Naive thymus-derived CD4-positive, alpha-beta T cell (primary cell): ENCODE measurements around the gene FRMD8. TPM values are rescaled to one million over a fixed set of nuclear protein-coding genes. Genes with fewer than 3 reads are reported as not detected.

Experiments used
- ATAC-seq: fragments of 150-1000 bp; cut with Tn5 transposase; 2 replicates; pipeline ENCODE4 v1.10.0; 2021; ENCODE audit warnings: mild to moderate bottlenecking, moderate library complexity
- CTCF ChIA-PET: fragments of 350-600 bp; sonication (Branson Sonifier 250); formaldehyde crosslinking; loops from one replicate; lab custom pipeline; 2021; ENCODE audit warnings: antibody characterized with exemption; lab: Charles Lee
- POLR2A ChIA-PET: fragments of 350-600 bp; sonication (Branson Sonifier 250); formaldehyde crosslinking; loops from one replicate; lab custom pipeline; 2021; ENCODE audit warnings: antibody characterized with exemption, inconsistent platforms; lab: Charles Lee
- DNase-seq, 9 donors: peaks; one replicate each; pipeline versions ENCODE4 v3.0.0 to v3.0.0-alpha.2; 2020 to 2022; ENCODE audit warnings: mixed read lengths in 1 of 9
- H3K27ac ChIP-seq: one replicate; pipeline ENCODE4 v1.7.0; 2013; ENCODE audit warnings: mild to moderate bottlenecking, low read depth, low read length, moderate library complexity
- H3K27me3 ChIP-seq, 2 donors: one replicate each; pipeline ENCODE4 v1.7.0; 2013; ENCODE audit warnings: low read length in 2 of 2, mild to moderate bottlenecking in 2 of 2, moderate library complexity in 2 of 2; ENCODE audit not compliant: control insufficient read depth in 2 of 2, insufficient read depth in 2 of 2
- H3K36me3 ChIP-seq, 3 experiments: 1 replicate in 2 of 3; 2 replicates in 1 of 3; pipeline ENCODE4 v1.7.0; 2013; ENCODE audit warnings: low read length in 3 of 3, mild to moderate bottlenecking in 3 of 3, moderate library complexity in 1 of 3; ENCODE audit not compliant: insufficient read depth in 3 of 3, control insufficient read depth in 2 of 3
- H3K4me1 ChIP-seq, 2 donors: one replicate each; pipeline ENCODE4 v1.7.0; 2013; ENCODE audit warnings: low read length in 2 of 2, mild to moderate bottlenecking in 2 of 2, moderate library complexity in 1 of 2; ENCODE audit not compliant: control insufficient read depth in 2 of 2, insufficient read depth in 2 of 2
- H3K4me3 ChIP-seq: 2 replicates; pipeline ENCODE4 v1.7.0; 2013; ENCODE audit warnings: mild to moderate bottlenecking, low read length
- H3K9me3 ChIP-seq, 3 experiments: 1 replicate in 2 of 3; 2 replicates in 1 of 3; pipeline ENCODE4 v1.7.0; 2013; ENCODE audit warnings: low read length in 3 of 3; ENCODE audit not compliant: control insufficient read depth in 2 of 3
- H3K27ac Mint-ChIP-seq, 9 donors: one replicate each; pipeline ENCODE4 v1.8.0; 2020 to 2022; ENCODE audit warnings: mixed read lengths in 9 of 9, mild to moderate bottlenecking in 8 of 9, moderate library complexity in 5 of 9, inconsistent platforms in 2 of 9
- H3K27me3 Mint-ChIP-seq, 5 donors: one replicate each; pipeline ENCODE4 v1.8.0; 2021 to 2022; ENCODE audit warnings: mixed read lengths in 5 of 5, mild to moderate bottlenecking in 1 of 5
- H3K36me3 Mint-ChIP-seq, 5 donors: one replicate each; pipeline ENCODE4 v1.8.0; 2020 to 2022; ENCODE audit warnings: mixed read lengths in 5 of 5, mild to moderate bottlenecking in 3 of 5, inconsistent platforms in 1 of 5
- H3K4me1 Mint-ChIP-seq, 7 donors: one replicate each; pipeline ENCODE4 v1.8.0; 2020 to 2022; ENCODE audit warnings: mixed read lengths in 7 of 7, mild to moderate bottlenecking in 3 of 7, inconsistent platforms in 1 of 7
- H3K4me3 Mint-ChIP-seq, 10 donors: one replicate each; pipeline ENCODE4 v1.8.0; 2020 to 2022; ENCODE audit warnings: mild to moderate bottlenecking in 10 of 10, mixed read lengths in 10 of 10, moderate library complexity in 6 of 10, inconsistent platforms in 2 of 10
- H3K9me3 Mint-ChIP-seq, 11 donors: one replicate each; pipeline ENCODE4 v1.8.0; 2020 to 2022; ENCODE audit warnings: mixed read lengths in 11 of 11, mild to moderate bottlenecking in 4 of 11, inconsistent platforms in 1 of 11, moderate library complexity in 1 of 11
- intact Hi-C, 2 donors: fragments of 100-400 bp; cut with micrococcal nuclease; formaldehyde crosslinking; loops; one replicate each; pipeline ENCODE4 v1.15.1; 2023
- polyA plus RNA-seq, 2 donors: library from polyadenylated mRNA; unstranded; fragments of 300-500 nt; fragmentation: Illumina TruSeq; gene quantifications; one replicate each; pipeline ENCODE4 v1.2.3, GENCODE V29; 2021
- total RNA-seq, 6 experiments: library from RNA in 5 of 6; stranded (reverse) in 5 of 6; gene quantifications; 1 replicate in 5 of 6; 2 replicates in 1 of 6; pipeline ENCODE4 v1.2.3 and lab custom pipeline; 2021 to 2026

FRMD8 gene
- total and polyA plus RNA-seq, 7 experiments from 2014 or later = 28.9 to 66.8 (median 44.7) TPM

DNA sequence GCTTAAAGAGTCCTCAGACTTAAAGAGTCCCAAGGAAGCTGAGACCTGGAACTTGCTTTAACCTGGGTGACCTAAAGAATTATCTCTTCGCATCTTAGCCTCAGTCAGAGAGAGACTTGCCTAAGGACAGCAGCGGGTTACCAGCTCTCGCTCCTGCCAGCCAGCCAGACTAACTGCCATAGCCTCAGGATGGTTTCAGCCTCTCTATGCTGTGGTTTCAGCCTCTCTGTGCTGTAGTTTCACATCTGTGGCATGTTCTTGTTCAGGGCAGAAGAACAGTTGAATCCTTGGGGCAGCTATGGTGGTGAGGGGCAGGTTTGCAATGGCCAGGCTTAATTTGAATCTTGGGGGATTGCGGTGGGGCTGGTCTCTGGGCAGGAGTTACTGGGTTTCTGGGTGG is 2.3 kb downstream of the FRMD8 start:
- H3K4me3 Mint-ChIP-seq = peak overlapping the region; percentile 63 to 94 (median 90)
- H3K4me3 ChIP-seq = no peak overlapping the region
- DNase-seq (no peak), ATAC-seq (no peak)
- ChIA-PET POLR2A (interaction anchor here (0.6 to 17.2 kb wide), 9 partner anchors 11 to 129 kb away, joined by 3 to 460 read pairs (median 4); partner anchors contain the start of genes MALAT1 and NEAT1), CTCF (interaction anchor here (0.9 to 2.4 kb wide), 2 partner anchors 9 to 27 kb away, joined by 3 to 16 read pairs; no protein-coding TSS in a partner anchor)
- no peaks in the 10 kb centered on the region for H3K27me3 ChIP-seq
- H3K27ac ChIP-seq = no peak overlapping the region
- peaks cover 0 to 48% (median 5%) of the 10 kb centered on the region in 3 experiments for H3K36me3 ChIP-seq
- intact Hi-C loops = no loop called here
- H3K27me3 Mint-ChIP-seq = no peaks in the 10 kb centered on the region
- H3K36me3 Mint-ChIP-seq = peaks cover 0 to 8% (median 0%) of the 10 kb centered on the region in 5 donors
- peak overlapping the region; percentile 6 to 81 (median 67) for H3K27ac Mint-ChIP-seq
- H3K4me1 ChIP-seq = peaks cover 53 to 57% of the 10 kb centered on the region in 2 donors
- H3K9me3 ChIP-seq = no peaks in the 10 kb centered on the region
- peaks cover 0 to under 1% (median 0%) of the 10 kb centered on the region in 11 donors for H3K9me3 Mint-ChIP-seq
- H3K4me1 Mint-ChIP-seq = peaks cover 46 to 68% (median 54%) of the 10 kb centered on the region in 7 donors

DNA sequence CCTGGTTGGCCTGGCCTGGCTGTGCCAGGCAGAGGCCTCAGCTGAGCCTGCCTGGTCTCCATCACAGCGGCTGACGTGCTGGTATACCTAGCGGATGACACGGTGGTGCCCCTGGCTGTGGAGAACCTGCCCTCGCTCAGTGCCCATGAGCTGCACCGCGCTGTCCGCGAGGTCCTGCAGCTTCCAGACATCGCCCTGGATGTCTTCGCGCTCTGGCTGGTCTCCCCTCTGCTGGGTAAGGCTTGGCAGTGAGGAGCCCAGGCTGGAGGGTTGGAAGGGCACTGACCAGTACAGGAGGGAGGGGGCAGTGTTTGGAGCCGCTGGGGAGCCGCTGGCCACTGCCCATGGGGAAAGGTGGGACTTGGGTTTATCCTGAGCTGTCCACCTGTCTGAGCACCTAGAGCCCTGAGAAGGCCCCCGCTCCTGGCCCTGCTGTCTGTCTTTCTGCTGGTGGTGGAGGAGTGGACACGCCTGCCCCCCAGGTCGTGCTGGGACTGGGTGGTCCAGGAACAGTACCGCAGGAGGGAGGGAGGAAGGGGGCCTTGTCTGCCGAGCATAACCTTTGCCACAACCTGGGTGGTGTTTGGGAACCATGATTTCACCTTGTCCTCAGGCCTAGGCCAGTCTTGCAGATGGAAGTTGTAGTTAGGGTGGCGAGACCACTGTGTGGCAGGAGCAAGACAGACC is 3.0 kb downstream of the FRMD8 start:
- peak overlapping the region in 8 of 10 donors; percentile 20 to 94 (median 76) for H3K4me3 Mint-ChIP-seq
- Histone ChIP-seq H3K36me3 (peaks cover 0 to 55% (median 5%) of the 10 kb centered on the region in 3 experiments), H3K27me3 (no peaks in the 10 kb centered on the region), H3K27ac (no peak overlapping the region), H3K9me3 (no peaks in the 10 kb centered on the region), H3K4me1 (peaks cover 46 to 50% of the 10 kb centered on the region in 2 donors), H3K4me3 (no peak overlapping the region)
- intact Hi-C loops = no loop called here
- DNase-seq = no peak
- peaks cover 0 to 8% (median 0%) of the 10 kb centered on the region in 5 donors for H3K36me3 Mint-ChIP-seq
- H3K4me1 Mint-ChIP-seq = peaks cover 39 to 61% (median 47%) of the 10 kb centered on the region in 7 donors
- H3K27ac Mint-ChIP-seq = peak overlapping the region in 6 of 9 donors; percentile 41 to 81 (median 66)
- H3K9me3 Mint-ChIP-seq = no peaks in the 10 kb centered on the region
- no peak for ATAC-seq
- ChIA-PET POLR2A (interaction anchor here (1.6 to 17.2 kb wide), 3 partner anchors 18 to 114 kb away, joined by 7 to 460 read pairs (median 278); partner anchors contain the start of genes MALAT1 and NEAT1), CTCF (interaction anchor here (1.0 kb wide), 1 partner anchor 13 kb away, joined by 3 read pairs; no protein-coding TSS in a partner anchor)
- H3K27me3 Mint-ChIP-seq = no peaks in the 10 kb centered on the region

DNA sequence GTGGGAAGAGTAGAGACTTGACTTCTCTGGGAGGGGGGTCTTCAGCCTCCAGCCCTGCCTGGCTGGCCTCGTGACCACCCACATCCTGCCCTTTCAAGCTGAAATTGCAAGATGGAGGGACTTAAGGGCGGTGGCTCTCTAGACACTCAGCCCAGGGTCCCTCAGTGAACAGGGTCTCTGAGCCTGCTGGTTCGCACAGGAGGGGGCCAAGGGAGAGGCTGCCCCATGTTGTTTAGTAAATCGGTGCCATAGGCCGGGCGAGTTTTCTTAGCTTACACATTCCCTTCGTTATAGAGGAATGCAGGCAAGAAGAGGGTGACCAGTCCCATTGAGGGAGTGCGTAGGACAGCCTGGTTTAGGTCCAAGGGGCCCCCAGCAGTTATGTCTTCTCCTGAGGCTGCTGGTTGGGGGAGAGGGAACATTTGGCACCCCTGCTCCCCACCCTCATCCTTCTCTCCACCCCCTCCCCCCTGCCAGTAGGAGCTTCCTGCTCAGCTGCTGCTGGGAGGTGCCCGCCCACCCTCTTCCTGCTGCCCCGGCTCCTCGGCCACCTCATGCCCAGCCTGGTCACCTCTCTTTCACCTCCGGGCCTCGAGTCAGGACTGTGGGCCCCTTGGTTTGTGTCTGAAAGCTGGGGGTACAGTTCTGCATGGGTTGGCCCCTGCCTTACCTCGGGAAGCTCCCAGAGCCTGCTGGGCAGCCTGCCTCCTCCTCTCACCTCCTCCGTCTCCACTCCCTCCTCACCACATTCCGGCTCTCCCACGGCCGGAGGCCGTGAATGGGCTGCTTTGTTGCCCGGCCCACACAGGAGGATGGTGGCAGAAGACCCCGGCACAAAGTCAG is 3.9 kb downstream of the FRMD8 start:
- H3K27ac Mint-ChIP-seq = peak overlapping the region in 4 of 9 donors; percentile 14 to 66 (median 48)
- ChIA-PET CTCF (interaction anchor here (1.0 kb wide), 1 partner anchor 14 kb away, joined by 3 read pairs; no protein-coding TSS in a partner anchor), POLR2A (interaction anchor here (0.9 to 17.2 kb wide), 4 partner anchors 8 to 113 kb away, joined by 3 to 460 read pairs (median 141); partner anchors contain the start of genes MALAT1, NEAT1 and SLC25A45)
- ATAC-seq (no peak), DNase-seq (no peak)
- no peaks in the 10 kb centered on the region for H3K9me3 Mint-ChIP-seq
- Histone ChIP-seq H3K9me3 (no peaks in the 10 kb centered on the region), H3K4me1 (peaks cover 37 to 41% of the 10 kb centered on the region in 2 donors), H3K27ac (no peak overlapping the region), H3K4me3 (no peak overlapping the region), H3K36me3 (peaks cover 0 to 61% (median 5%) of the 10 kb centered on the region in 3 experiments), H3K27me3 (no peaks in the 10 kb centered on the region)
- no peaks in the 10 kb centered on the region for H3K27me3 Mint-ChIP-seq
- H3K4me3 Mint-ChIP-seq = peak overlapping the region in 6 of 10 donors; percentile 20 to 63 (median 32)
- peaks cover 31 to 52% (median 38%) of the 10 kb centered on the region in 7 donors for H3K4me1 Mint-ChIP-seq
- intact Hi-C loops = no loop called here
- peaks cover 0 to 7% (median 0%) of the 10 kb centered on the region in 5 donors for H3K36me3 Mint-ChIP-seq

DNA sequence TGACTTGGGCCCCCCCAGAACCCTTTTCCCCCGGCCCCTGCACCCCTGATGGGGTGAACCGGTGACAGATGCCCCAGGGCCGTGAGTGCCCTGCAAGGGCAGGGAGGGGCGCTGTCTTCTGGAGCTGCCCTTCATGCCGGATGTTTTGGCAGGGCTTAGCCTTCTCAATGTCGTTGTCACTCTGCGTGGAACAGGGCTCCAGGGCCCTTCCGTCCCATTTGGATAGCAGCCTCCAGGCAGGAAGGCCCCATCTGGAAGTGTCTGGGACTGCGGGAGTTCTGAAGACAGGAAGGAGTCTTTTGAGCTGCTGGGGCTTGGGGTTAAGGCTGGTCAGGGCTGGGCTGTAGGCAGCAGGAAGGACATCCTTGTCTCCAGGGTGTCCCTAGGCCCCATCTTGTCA is 4.6 kb downstream of the FRMD8 start:
- peaks cover 32 to 36% of the 10 kb centered on the region in 2 donors for H3K4me1 ChIP-seq

DNA sequence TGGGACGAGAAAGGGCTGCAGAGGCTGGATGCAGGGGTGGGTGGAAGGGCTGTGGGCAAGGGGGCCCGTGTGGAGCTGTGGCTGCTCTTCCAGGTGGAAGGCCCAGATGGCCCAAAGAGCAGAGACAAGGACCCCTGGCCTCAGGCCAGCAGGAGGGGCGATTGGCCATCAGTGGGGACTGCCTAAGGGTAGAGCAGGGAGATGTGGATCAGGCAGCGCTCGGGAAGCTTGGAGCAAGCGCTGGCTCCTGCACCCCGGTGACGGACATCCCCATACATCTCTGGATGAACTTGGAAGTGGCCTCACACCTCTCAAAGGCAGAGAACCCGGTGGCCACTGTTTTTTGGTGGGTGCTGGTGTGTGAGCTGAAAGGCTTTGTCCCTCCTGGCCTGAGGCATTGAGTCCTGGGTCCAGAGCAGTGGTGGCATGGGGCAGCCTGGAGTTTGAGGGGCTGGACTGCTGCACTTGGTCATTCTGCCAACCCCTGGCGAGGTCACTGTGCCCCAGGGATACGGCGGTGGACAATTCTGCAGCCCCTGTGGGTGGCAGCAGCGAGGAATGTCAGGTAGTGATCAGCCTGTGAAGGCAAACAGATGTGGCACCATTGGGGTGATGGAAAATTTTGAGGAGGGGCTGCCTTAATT is 5.9 kb downstream of the FRMD8 start:
- H3K9me3 ChIP-seq = no peaks in the 10 kb centered on the region
- Mint-ChIP-seq H3K36me3 (peaks cover 0 to 9% (median 3%) of the 10 kb centered on the region in 5 donors), H3K4me1 (peaks cover 27 to 40% (median 29%) of the 10 kb centered on the region in 7 donors)

More for the DNA sequence above, 4.6 kb downstream of the FRMD8 start:
- peaks cover 31 to 46% (median 36%) of the 10 kb centered on the region in 7 donors for H3K4me1 Mint-ChIP-seq
- ATAC-seq (no peak), DNase-seq (no peak)
- intact Hi-C loops = no loop called here
- peak overlapping the region in 4 of 10 donors; percentile 12 to 26 (median 20) for H3K4me3 Mint-ChIP-seq
- Histone ChIP-seq H3K36me3 (peaks cover 0 to 68% (median 8%) of the 10 kb centered on the region in 3 experiments), H3K9me3 (no peaks in the 10 kb centered on the region), H3K27me3 (no peaks in the 10 kb centered on the region), H3K27ac (no peak overlapping the region), H3K4me3 (no peak overlapping the region)
- ChIA-PET POLR2A (interaction anchor here (0.9 to 17.2 kb wide), 4 partner anchors 9 to 113 kb away, joined by 3 to 460 read pairs (median 141); partner anchors contain the start of genes MALAT1, NEAT1 and SLC25A45), CTCF (no interaction called here)
- no peaks in the 10 kb centered on the region for H3K9me3 Mint-ChIP-seq
- H3K36me3 Mint-ChIP-seq = peaks cover 0 to 7% (median 0%) of the 10 kb centered on the region in 5 donors
- peak overlapping the region in 1 of 9 donors; percentile 29 for H3K27ac Mint-ChIP-seq
- H3K27me3 Mint-ChIP-seq = no peaks in the 10 kb centered on the region

More for the DNA sequence above, 5.9 kb downstream of the FRMD8 start:
- Histone ChIP-seq H3K27ac (no peak overlapping the region), H3K36me3 (peaks cover 0 to 76% (median 11%) of the 10 kb centered on the region in 3 experiments), H3K4me1 (peaks cover 27 to 28% of the 10 kb centered on the region in 2 donors), H3K27me3 (no peaks in the 10 kb centered on the region), H3K4me3 (no peak overlapping the region)
- H3K27ac Mint-ChIP-seq = peak overlapping the region in 3 of 9 donors; percentile 43 to 65 (median 48)
- intact Hi-C loops = no loop called here
- DNase-seq = no peak
- ATAC-seq = no peak
- H3K4me3 Mint-ChIP-seq = peak overlapping the region in 1 of 10 donors; percentile 39
- peaks cover 0 to 1% (median 0%) of the 10 kb centered on the region in 11 donors for H3K9me3 Mint-ChIP-seq
- H3K27me3 Mint-ChIP-seq = no peaks in the 10 kb centered on the region
- ChIA-PET POLR2A (interaction anchor here (0.6 to 17.2 kb wide), 4 partner anchors 10 to 111 kb away, joined by 3 to 460 read pairs (median 5); partner anchors contain the start of genes MALAT1, NEAT1 and SLC25A45), CTCF (interaction anchor here (1.9 kb wide), 1 partner anchor 23 kb away, joined by 5 read pairs; no protein-coding TSS in a partner anchor)
